H1 (cell line): ENCODE measurements around the gene PLTP. TPM values are rescaled to one million over a fixed set of nuclear protein-coding genes. Genes with fewer than 3 reads are reported as not detected.

Source experiments
- CHD7 ChIP-seq: fragments of 300-600 bp; sonication (generic); IDR thresholded peaks from 2 replicates; pipeline ENCODE4 v1.7.1; 2012; ENCODE audit warnings: low read length, moderate library complexity, mild to moderate bottlenecking, inconsistent platforms; ENCODE audit not compliant: insufficient replicate concordance
- polyA plus RNA-seq, 7 experiments: library from polyadenylated mRNA; depleted of rRNA in 3 of 7; stranded (reverse) in 5 of 7; unstranded in 2 of 7; fragments of >200 nt in 5 of 7; fragments of 200-250 nt in 2 of 7; gene quantifications; 1 replicate in 5 of 7; 2 replicates in 1 of 7; 4 replicates in 1 of 7; pipeline versions ENCODE4 v1.2.1 to v1.2.3, GENCODE V29; 2011 to 2013; ENCODE audit warnings: missing spikeins in 2 of 7, mixed read lengths in 2 of 7
- total RNA-seq: library from RNA; stranded (reverse); fragmentation: NEBNext Ultra II Directional; extraction: Animal tissue kit (Norgen Biotek cat#: 25700); gene quantifications from 2 replicates; pipeline ENCODE4 v1.2.1, GENCODE V29; 2021

The PLTP gene
- total and polyA plus RNA-seq, 2 of the 8 experiments (the other 6 are each of a cell fraction or from before 2014, with no cell fraction given): 120 to 194 TPM

GRCh38 chr20:45944151-45944964 lies 32.4 kb upstream of the PLTP start (continued):
- TF ChIP-seq CHD7: no peak
